H9 (cell line): ENCODE measurements around the gene ONECUT3. TPM values are rescaled to one million over a fixed set of nuclear protein-coding genes. Genes with fewer than 3 reads are reported as not detected.

Experiments
- DNase-seq: peaks from one replicate; pipeline ENCODE4 v3.0.0-alpha.2; 2017
- H2AFZ ChIP-seq: one replicate; pipeline ENCODE4 v1.6.1; 2013; ENCODE audit warnings: mild to moderate bottlenecking, low read length, control low read depth, moderate library complexity
- H2AK5ac ChIP-seq: 2 replicates; pipeline ENCODE4 v1.6.1; 2013; ENCODE audit warnings: low read length, control low read depth, mixed read lengths; ENCODE audit not compliant: insufficient read length
- H2BK120ac ChIP-seq: one replicate; pipeline ENCODE4 v1.6.1; 2013; ENCODE audit warnings: low read depth, mild to moderate bottlenecking, low read length, control low read depth, inconsistent platforms; ENCODE audit not compliant: poor library complexity, severe bottlenecking
- H2BK12ac ChIP-seq: 2 replicates; pipeline ENCODE4 v1.6.1; 2013; ENCODE audit warnings: low read length, control low read depth, mixed read lengths, low read depth; ENCODE audit not compliant: insufficient read length
- H2BK15ac ChIP-seq: 2 replicates; pipeline ENCODE4 v1.6.1; 2013; ENCODE audit warnings: low read depth, low read length, control low read depth
- H2BK20ac ChIP-seq: one replicate; pipeline ENCODE4 v1.6.1; 2013; ENCODE audit warnings: low read depth, mild to moderate bottlenecking, low read length, control low read depth, inconsistent platforms; ENCODE audit not compliant: poor library complexity, severe bottlenecking
- H2BK5ac ChIP-seq: 2 replicates; pipeline ENCODE4 v1.6.1; 2013; ENCODE audit warnings: low read length, control low read depth, mixed read lengths; ENCODE audit not compliant: insufficient read length
- H3K14ac ChIP-seq: 2 replicates; pipeline ENCODE4 v1.6.1; 2013; ENCODE audit warnings: low read length, control low read depth; ENCODE audit not compliant: insufficient read depth
- H3K18ac ChIP-seq: 2 replicates; pipeline ENCODE4 v1.6.1; 2013; ENCODE audit warnings: low read depth, mild to moderate bottlenecking, mixed read lengths, low read length, control low read depth; ENCODE audit not compliant: insufficient read length
- H3K23ac ChIP-seq: 2 replicates; pipeline ENCODE4 v1.6.1; 2013; ENCODE audit warnings: low read length, control low read depth, mixed read lengths, low read depth; ENCODE audit not compliant: insufficient read length
- H3K23me2 ChIP-seq: 2 replicates; pipeline ENCODE4 v1.6.1; 2013; ENCODE audit warnings: low read depth, mild to moderate bottlenecking, mixed read lengths, low read length, control low read depth; ENCODE audit not compliant: insufficient read length, poor library complexity, severe bottlenecking
- H3K27ac ChIP-seq: 2 replicates; pipeline ENCODE4 v1.5.1; 2013; ENCODE audit warnings: low read length, control low read depth, mixed read lengths, low read depth; ENCODE audit not compliant: insufficient read length
- H3K27me3 ChIP-seq: 2 replicates; pipeline ENCODE4 v1.6.1; 2013; ENCODE audit warnings: low read length, control low read depth, inconsistent platforms; ENCODE audit not compliant: insufficient read depth
- H3K4ac ChIP-seq: 2 replicates; pipeline ENCODE4 v1.6.1; 2013; ENCODE audit warnings: low read depth, mild to moderate bottlenecking, control low read depth, inconsistent platforms, low read length, moderate library complexity
- H3K4me1 ChIP-seq: 2 replicates; pipeline ENCODE4 v1.6.1; 2013; ENCODE audit warnings: low read length, control low read depth, inconsistent platforms; ENCODE audit not compliant: insufficient read depth
- H3K4me2 ChIP-seq: 2 replicates; pipeline ENCODE4 v1.6.1; 2013; ENCODE audit warnings: low read length, control low read depth, mixed read lengths; ENCODE audit not compliant: insufficient read length, insufficient read depth
- H3K56ac ChIP-seq: 2 replicates; pipeline ENCODE4 v1.6.1; 2013; ENCODE audit warnings: low read depth, mild to moderate bottlenecking, mixed read lengths, low read length, control low read depth; ENCODE audit not compliant: insufficient read length
- H3K79me1 ChIP-seq: 2 replicates; pipeline ENCODE4 v1.6.1; 2013; ENCODE audit warnings: low read depth, mild to moderate bottlenecking, moderate library complexity, low read length, control low read depth, inconsistent platforms; ENCODE audit not compliant: insufficient read depth, poor library complexity, severe bottlenecking
- H3K79me2 ChIP-seq: 2 replicates; pipeline ENCODE4 v1.6.1; 2013; ENCODE audit warnings: low read length, control low read depth, inconsistent platforms; ENCODE audit not compliant: insufficient read depth
- H3K9ac ChIP-seq: 2 replicates; pipeline ENCODE4 v1.6.1; 2013; ENCODE audit warnings: low read length, control low read depth, mixed read lengths; ENCODE audit not compliant: insufficient read length; ENCODE audit errors: extremely low read depth
- H3K9me3 ChIP-seq: one replicate; pipeline ENCODE4 v1.6.1; 2013; ENCODE audit warnings: low read depth, low read length, inconsistent platforms; ENCODE audit not compliant: control insufficient read depth
- H3T11ph ChIP-seq: one replicate; pipeline ENCODE4 v1.6.1; 2013; ENCODE audit warnings: mild to moderate bottlenecking, low read length, control low read depth, inconsistent platforms
- H4K20me1 ChIP-seq: one replicate; pipeline ENCODE4 v1.6.1; 2013; ENCODE audit not compliant: control insufficient read depth, insufficient read length, insufficient read depth
- H4K5ac ChIP-seq: 2 replicates; pipeline ENCODE4 v1.6.1; 2013; ENCODE audit warnings: low read depth, mild to moderate bottlenecking, mixed read lengths, low read length, control low read depth; ENCODE audit not compliant: insufficient read length
- H4K8ac ChIP-seq: replicated peaks from 2 replicates; pipeline ENCODE4 v1.6.1; 2013; ENCODE audit warnings: low read length, control low read depth, mixed read lengths, low read depth; ENCODE audit not compliant: insufficient read length
- H4K91ac ChIP-seq: 2 replicates; pipeline ENCODE4 v1.6.1; 2013; ENCODE audit warnings: low read depth, mild to moderate bottlenecking, moderate library complexity, mixed read lengths, low read length, control low read depth; ENCODE audit not compliant: insufficient read length
- H3K27ac Mint-ChIP-seq, 3 experiments: 2 replicates in 2 of 3; 3 replicates in 1 of 3; pipeline ENCODE4 v1.8.0; 2020 to 2021; ENCODE audit warnings: mixed read lengths in 3 of 3, mild to moderate bottlenecking in 1 of 3, moderate library complexity in 1 of 3
- H3K27me3 Mint-ChIP-seq: 2 replicates; pipeline ENCODE4 v1.8.0; 2021; ENCODE audit warnings: low read depth, mild to moderate bottlenecking, moderate library complexity, mixed read lengths
- H3K36me3 Mint-ChIP-seq, 3 experiments: 2 replicates in 2 of 3; 3 replicates in 1 of 3; pipeline ENCODE4 v1.8.0; 2020 to 2021; ENCODE audit warnings: low read depth in 3 of 3, mixed read lengths in 3 of 3; ENCODE audit not compliant: insufficient read depth in 1 of 3
- H3K4me1 Mint-ChIP-seq, 2 experiments: 2 replicates each; pipeline ENCODE4 v1.8.0; 2020; ENCODE audit warnings: mixed read lengths in 2 of 2
- H3K4me3 Mint-ChIP-seq, 2 experiments: 2 replicates in 1 of 2; 3 replicates in 1 of 2; pipeline ENCODE4 v1.8.0; 2020 to 2021; ENCODE audit warnings: mild to moderate bottlenecking in 2 of 2, mixed read lengths in 2 of 2, moderate library complexity in 1 of 2
- H3K9me3 Mint-ChIP-seq, 2 experiments: 2 replicates in 1 of 2; 3 replicates in 1 of 2; pipeline ENCODE4 v1.8.0; 2020; ENCODE audit warnings: mild to moderate bottlenecking in 2 of 2, mixed read lengths in 2 of 2, moderate library complexity in 1 of 2
- CTCF ChIP-seq: fragments of 200-600 bp; sonication (generic); conservative IDR thresholded peaks from 3 replicates; pipeline ENCODE4 v1.8.0; 2021; ENCODE audit warnings: antibody characterized with exemption, mild to moderate bottlenecking
- WGBS: extraction: QIAGEN DNeasy Blood & Tissue Kit; methylation state at CpG from one replicate; pipeline ENCODE4 v1.1.7; 2013; ENCODE audit warnings: missing lambda C conversion rate, low lambda C conversion rate, mixed read lengths; ENCODE audit not compliant: insufficient read length; ENCODE audit errors: extremely low coverage; 5-methylcytosine and 5-hydroxymethylcytosine counted together
- total RNA-seq: library from RNA; stranded (reverse); gene quantifications from 2 replicates; pipeline ENCODE4 v1.2.1, GENCODE V29; 2021

ONECUT3 gene
- total RNA-seq, 1 experiment from 2014 or later = 0.04 TPM

- no peak overlapping the region for H3K4me2 ChIP-seq
Observed at GRCh38 chr19:1750343-1751021, 2.8 kb upstream of the ONECUT3 start.

More at GRCh38 chr19:1750343-1751021, 2.8 kb upstream of the ONECUT3 start:
- Histone ChIP-seq H4K5ac (no peak overlapping the region), H3K23ac (no peak overlapping the region), H3K27ac (no peak overlapping the region), H3K14ac (no peak overlapping the region; the same call in 1 of the 2 replicates), H3K9me3 (no peaks in the 10 kb centered on the region), H2BK12ac (no peak overlapping the region), H3K4ac (no peak overlapping the region), H2BK15ac (no peak overlapping the region), H3K27me3 (peaks cover 81% of the 10 kb centered on the region), H3T11ph (no peak overlapping the region), H2BK20ac (no peak overlapping the region), H3K23me2 (peaks cover 19% of the 10 kb centered on the region), H4K8ac (no peak overlapping the region), H3K9ac (no peak overlapping the region), H2BK120ac (no peak overlapping the region), H3K4me1 (no peaks in the 10 kb centered on the region; the same call in 1 of the 2 replicates), H2BK5ac (no peak overlapping the region), H3K79me2 (no peaks in the 10 kb centered on the region), H2AK5ac (no peak overlapping the region), H3K79me1 (no peaks in the 10 kb centered on the region), H2AFZ (no peak overlapping the region), H3K56ac (no peak overlapping the region), H3K18ac (no peak overlapping the region), H4K91ac (no peak overlapping the region), H4K20me1 (no peaks in the 10 kb centered on the region)
- H3K36me3 Mint-ChIP-seq = no peaks in the 10 kb centered on the region
- H3K27ac Mint-ChIP-seq = no peak overlapping the region; a peak in 1 of 7 replicates
- peak overlapping the region in 1 of 2 experiments; percentile 59; a peak in 2 of 5 replicates for H3K4me3 Mint-ChIP-seq
- WGBS = no CpG with 5 or more reads among the region's 14 CpGs
- no peaks in the 10 kb centered on the region; a peak in 2 of 5 replicates for H3K9me3 Mint-ChIP-seq
- DNase-seq = no peak
- H3K4me1 Mint-ChIP-seq = peaks cover 10 to 21% of the 10 kb centered on the region in 2 experiments
- no peak for TF ChIP-seq CTCF
- H3K27me3 Mint-ChIP-seq = peaks cover 87% of the 10 kb centered on the region
